Stimulated activated CD4-positive, alpha-beta T cell treated with anti-CD3 and anti-CD28 coated beads, TNF-alpha, amount 100 ng/mL, for 24 hours (primary cell): ENCODE results near the gene DUSP7.

Experiments
- DNase-seq, 3 experiments: peaks; one replicate each; pipeline ENCODE4 v3.0.0-alpha.2; 2020; ENCODE audit warnings: low read depth in 3 of 3

Gene DUSP7

DNA sequence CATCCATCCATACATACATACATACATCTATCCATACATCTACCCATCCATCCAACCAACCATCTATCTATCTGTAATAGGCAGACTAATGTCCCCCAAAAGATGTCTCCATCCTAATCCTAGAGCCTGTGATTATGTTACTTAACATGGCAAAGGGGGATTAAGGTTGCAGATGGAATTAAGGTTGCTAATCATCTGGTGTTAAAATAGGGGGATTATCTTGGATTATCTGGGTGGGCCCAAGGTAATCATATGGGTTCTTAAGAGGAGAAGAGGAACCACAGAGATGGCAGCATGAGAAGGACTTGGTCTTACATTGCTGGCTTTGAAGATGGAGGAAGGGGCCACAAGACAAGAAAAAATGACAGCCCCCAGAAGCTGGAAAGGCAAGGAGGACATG lies 45.9 kb downstream of the DUSP7 start:
- DNase-seq, result no peak

DNA sequence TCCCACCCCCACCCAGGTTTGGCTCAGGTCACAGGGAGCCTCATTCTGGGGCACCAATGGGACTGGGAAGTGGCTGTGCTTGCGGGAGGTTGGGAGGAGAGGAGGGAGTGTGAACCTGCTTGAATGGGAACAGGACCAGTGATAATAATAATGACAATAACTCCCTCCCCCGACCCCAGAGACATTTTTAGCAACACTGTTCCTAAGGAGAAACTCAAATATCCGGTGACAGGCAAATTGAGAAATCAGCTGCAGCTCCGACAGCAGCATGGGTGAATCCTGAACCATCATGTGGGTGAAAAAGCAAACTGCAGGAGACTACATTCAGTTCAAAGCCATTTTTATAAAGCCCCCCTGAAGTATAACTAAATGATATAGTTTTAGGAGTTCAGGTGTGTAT lies 49.1 kb downstream of the DUSP7 start:
- DNase-seq, result no peak

DNA sequence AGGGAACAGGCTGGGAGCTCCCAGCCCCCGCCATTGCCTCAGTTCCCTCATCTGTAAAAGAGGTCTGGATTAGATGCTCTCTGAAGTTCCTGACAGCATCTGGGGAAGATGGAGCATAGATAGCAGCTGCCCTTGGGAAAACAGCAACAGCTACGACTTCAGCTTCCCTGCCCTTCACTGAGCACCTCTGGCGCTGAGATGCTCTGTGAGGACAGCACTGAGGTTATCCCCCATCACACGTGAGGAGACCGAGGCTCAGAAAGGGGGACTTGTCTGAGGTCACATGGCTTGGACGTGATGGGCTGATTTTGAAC lies 49.6 kb downstream of the DUSP7 start:
- no peak for DNase-seq

DNA sequence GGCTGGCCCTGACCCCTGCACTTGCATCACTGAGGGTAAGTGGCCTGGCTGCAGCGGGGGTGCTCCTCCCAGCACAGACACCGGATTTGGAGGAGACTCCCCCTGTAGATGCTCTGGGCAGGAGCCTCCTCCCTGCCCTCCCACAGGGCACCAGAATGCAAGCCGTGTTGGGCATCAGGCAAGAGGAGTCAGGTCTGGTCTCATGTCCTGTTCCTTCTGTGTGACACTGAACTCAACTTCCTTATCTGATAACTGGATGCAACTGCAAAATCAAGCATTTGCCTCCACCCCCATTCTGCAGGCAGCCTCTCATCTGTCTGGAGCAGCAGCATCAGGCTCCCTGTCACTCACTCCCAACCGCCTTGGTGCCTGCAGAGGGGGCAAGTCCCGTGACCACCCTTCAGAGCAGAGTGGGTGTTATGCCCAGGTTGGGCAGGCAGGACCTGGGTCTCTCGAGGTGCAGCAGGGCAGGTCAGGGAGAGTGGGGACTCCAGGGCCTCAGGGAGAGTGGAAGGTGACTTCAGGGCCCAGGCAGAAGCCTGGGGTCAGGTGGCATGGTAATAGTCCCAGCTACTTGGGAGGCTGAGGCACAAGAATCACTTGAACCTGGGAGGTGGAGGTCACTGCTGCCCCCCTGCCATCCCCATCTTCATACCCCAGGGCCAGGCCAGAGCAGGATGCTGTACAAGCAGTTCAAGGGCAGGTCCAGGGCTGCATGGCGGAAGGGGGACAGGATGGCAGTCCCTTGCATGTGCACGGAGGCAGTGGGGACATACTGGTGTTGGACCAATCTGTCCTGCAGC lies 50.2 kb downstream of the DUSP7 start:
- no peak for DNase-seq

DNA sequence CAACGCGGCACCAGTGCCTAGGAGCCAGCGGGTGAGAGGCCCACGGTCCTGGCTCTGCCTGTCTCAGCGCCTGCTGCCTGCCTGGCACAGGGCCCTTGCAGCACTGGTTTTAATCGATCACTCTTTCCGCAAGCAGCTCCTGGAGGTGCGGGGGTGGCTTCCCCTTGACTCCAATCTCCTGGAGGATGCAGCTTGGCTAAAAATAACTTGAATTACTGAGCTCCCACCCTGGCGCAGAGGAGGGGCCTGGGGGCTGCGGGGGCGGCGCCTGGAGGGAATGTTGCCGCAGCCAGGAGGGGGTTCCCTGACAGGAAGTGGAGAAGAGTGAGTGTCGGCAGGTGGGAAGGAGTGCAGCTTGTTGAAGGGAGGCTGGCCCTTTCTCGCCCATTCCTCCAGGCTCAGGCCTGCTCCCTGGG lies 50.8 kb downstream of the DUSP7 start:
- DNase-seq, result no peak

DNA sequence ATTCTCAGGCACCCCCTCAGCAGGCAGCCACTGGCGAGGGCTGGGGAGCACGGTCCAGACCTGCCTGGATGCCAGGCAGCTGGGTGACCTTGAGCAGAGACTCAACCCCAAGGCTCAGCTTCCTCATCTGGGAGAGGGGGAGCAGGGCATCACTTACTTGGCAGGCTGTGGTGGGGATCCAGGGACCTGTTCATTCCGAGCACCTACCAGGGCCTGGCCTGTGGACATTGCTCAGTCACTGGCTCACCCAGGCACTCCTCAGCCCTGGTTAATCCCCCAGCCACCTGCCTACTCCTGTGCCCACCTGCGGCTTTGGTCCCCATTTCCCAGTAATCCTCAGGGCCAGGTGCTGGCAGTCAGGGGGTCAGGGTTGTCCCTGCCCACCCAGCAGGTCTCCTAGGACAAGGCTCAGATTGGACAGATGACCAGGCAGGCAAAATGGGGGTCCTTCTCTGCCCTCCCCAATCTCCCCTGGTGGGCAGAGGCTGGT lies 51.4 kb downstream of the DUSP7 start:
- DNase-seq, result no peak

DNA sequence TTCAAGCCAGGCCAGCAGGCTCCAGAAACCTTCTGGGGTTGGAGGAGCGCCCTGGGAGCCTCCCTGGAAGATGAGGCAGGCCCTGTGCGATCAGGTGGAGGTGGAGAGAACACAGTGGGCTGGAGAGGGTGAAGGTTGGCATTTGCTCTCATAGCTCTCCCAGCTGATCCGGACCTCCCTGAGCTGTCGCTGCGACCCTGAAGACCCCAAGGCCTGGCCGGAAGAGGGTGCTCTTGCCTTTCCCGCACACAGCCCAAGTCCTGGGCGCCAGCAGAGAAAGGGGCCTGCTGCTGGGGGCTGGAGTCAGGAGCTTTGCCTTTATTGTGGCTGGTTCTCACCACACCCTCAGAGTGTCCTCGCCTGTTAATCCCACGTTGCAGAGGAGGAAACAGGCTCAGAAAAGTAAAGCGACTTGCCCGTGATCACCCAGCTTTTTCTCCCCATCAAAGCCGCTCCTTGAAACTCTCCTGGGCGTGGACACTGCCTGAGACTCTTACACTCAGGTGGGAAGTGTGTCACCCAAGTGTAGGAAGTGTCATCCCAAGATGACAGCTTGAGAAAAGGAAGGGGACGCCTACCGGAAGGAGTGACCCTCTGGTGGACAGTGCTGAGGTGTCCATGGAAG lies 52.1 kb downstream of the DUSP7 start:
- no peak for DNase-seq

DNA sequence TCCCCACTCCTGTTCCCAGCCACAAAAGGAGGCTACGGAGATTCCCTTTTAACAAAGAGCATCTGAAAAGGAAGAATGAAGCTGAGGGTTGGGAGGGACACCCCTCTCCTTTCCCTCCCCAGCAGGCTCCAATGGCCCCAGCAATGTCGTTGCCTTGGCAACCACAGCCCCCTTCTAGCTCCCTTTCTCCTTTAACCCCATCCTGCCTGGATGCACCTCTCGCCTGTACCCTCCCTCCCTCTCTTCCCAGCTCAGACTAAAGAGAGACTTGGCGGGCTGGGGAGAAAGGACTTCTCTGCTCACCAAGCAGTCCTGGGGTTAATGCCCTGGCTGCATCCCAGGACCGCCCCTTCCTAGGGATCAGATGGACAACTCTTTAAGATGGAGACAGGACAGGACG lies 53.6 kb downstream of the DUSP7 start:
- DNase-seq, result no peak

DNA sequence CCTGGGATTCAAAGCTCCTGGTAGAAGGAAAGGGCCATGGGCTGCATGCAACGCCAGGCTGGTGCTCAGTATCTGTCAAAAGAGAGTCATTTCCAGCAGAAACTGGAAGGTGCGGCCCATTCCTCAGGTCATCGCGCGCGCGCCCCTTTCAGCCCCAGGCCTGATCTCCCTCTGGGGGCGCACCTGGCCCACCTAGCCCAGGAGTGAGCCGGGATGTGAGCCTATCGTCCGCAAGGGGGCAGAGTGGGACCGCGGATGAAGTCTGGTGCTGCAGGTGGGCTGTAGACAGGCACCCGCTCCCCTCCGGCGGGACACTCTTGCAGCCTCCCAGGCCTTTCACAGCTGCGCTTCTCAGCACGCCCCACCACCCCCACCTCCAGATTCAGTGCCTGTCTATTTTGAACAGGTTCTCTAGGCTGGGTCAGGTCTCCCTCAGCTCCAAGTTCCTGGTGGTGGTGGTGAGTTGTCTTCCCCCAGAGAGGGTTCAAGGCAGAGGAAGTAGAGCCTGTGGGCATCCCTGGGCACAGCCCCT lies 54.9 kb downstream of the DUSP7 start:
- peak; percentile 64 to 84 (median 73) for DNase-seq

DNA sequence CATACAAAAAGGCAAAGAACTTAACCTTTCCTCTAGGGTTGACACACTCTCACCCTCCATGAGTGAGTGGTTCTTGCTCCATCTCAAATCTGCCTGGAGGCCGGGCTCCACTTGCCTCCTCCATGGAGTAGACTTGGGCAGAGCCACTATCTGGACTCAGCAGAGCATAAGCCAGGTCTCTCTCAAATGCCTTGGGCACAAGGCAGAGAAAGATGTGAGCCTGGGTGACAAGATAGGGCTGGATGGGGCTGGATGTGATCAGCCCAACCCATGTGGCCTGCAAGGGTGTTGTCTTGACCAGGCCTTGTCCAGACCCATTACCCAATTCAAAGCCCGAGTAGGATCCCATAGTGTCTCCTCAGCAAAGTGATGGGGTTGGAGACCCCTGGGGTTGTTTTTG lies 56.5 kb downstream of the DUSP7 start:
- no peak for DNase-seq
